Neural cell (in vitro differentiated cells): ENCODE results near the gene SQSTM1.

ENCODE experiments used
- CTCF ChIP-seq: fragments of 450-650 bp; IDR thresholded peaks from 2 replicates; pipeline ENCODE4 v1.5.1; 2014; ENCODE audit warnings: antibody characterized with exemption, mild to moderate bottlenecking, moderate library complexity; ENCODE audit not compliant: poor library complexity, severe bottlenecking
- EZH2 ChIP-seq: fragments of 200-600, 300-800 bp; shearing (Covaris generic), sonication (generic); IDR thresholded peaks from 2 replicates; pipeline ENCODE4 v1.6.1; 2014; ENCODE audit warnings: antibody characterized with exemption, low read length, borderline replicate concordance, mild to moderate bottlenecking; ENCODE audit not compliant: insufficient read depth, poor library complexity, severe bottlenecking
- POLR2AphosphoS5 ChIP-seq: IDR thresholded peaks from 2 replicates; pipeline ENCODE4 v1.6.1; 2012
- SMC3 ChIP-seq: fragments of 450-650 bp; conservative IDR thresholded peaks from 2 replicates; pipeline ENCODE4 v1.6.1; 2014; ENCODE audit warnings: antibody characterized with exemption, mild to moderate bottlenecking, moderate library complexity; ENCODE audit not compliant: poor library complexity

- TF ChIP-seq CTCF (no peak), SMC3 (no peak), EZH2 (no peak), POLR2AphosphoS5 (no peak)
Observed at GRCh38 chr5:179830818-179831468, 10.2 kb downstream of the SQSTM1 start.
